ENCODE results near the gene CD33. TPM values are rescaled to one million over a fixed set of nuclear protein-coding genes. Genes with fewer than 3 reads are reported as not detected.

CD33 gene
- total and polyA plus RNA-seq, 9 of the 15 experiments (the other 6 are each of a cell fraction or from before 2014, with no cell fraction given) = 36.1 to 88.6 (median 49.6) TPM

DNA sequence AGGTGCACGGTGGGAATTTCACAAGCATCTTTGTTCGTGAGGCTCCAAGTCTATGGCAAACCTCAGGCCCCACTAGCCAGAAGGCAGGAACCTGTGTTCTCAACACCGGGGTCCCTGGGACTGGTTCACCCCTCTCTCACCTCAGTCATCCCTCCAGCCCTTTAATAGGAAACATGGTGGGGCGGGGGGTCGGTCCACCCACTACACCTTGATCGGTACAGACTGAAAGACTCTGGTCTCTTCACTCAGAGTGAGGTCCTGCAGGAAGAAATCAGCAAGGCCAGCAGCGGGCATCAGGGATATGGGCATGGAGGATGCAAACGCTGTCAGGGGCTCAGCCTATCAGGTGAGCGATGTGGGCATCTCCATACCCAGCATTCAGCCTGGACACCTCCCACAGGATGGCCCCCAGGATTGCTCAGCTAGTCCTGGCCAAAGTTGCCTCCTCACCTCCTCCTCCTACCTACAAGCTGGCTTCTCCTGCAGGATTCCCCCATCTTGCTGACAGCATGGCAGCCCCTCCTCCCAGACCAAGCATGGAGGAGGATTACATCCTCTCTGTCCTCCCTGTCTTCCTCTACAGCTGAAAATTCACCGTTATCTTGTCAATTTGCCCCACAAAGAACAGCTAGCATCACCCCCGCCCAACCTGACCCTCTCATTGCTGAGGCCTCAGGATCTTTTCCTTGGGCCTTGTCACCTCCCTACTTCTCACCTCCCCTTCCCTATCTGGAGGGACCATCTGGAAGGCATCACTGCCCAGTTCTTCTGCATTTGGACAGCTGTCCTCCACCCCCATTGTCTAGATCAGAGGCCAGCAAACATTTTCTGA lies 37.3 kb upstream of the CD33 start (continued):
- TF ChIP-seq NEUROD1 (IDR thresholded peaks at IDR 0.05; ENCODE audit: borderline replicate concordance, low read depth, low read length, partially characterized antibody) = no peak
- no peak for TF ChIP-seq POLR2AphosphoS5 (IDR thresholded peaks at IDR 0.05; ENCODE audit: control insufficient read depth, insufficient read depth, low read depth, low read length)
- no peak for TF ChIP-seq CHD7 (IDR thresholded peaks at IDR 0.05; ENCODE audit: low read depth, low read length)
- TF ChIP-seq ZNF395 (CRISPR knock-in tag; IDR thresholded peaks at IDR 0.05) = no peak
- TF ChIP-seq, protein P1, sequence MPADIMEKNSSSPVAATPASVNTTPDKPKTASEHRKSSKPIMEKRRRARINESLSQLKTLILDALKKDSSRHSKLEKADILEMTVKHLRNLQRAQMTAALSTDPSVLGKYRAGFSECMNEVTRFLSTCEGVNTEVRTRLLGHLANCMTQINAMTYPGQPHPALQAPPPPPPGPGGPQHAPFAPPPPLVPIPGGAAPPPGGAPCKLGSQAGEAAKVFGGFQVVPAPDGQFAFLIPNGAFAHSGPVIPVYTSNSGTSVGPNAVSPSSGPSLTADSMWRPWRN (IDR thresholded peaks at IDR 0.05; ENCODE audit: low read depth) = no peak
- TF ChIP-seq, protein P2, sequence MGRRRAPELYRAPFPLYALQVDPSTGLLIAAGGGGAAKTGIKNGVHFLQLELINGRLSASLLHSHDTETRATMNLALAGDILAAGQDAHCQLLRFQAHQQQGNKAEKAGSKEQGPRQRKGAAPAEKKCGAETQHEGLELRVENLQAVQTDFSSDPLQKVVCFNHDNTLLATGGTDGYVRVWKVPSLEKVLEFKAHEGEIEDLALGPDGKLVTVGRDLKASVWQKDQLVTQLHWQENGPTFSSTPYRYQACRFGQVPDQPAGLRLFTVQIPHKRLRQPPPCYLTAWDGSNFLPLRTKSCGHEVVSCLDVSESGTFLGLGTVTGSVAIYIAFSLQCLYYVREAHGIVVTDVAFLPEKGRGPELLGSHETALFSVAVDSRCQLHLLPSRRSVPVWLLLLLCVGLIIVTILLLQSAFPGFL (CRISPR knock-in tag; IDR thresholded peaks at IDR 0.05) = no peak
- no peak for TF ChIP-seq RAD21 (CRISPR knock-in tag; conservative IDR thresholded peaks at IDR 0.05 in 1 of 2, IDR thresholded peaks at IDR 0.05 in 1 of 2)
- TF ChIP-seq FOSL1 (tag; conservative IDR thresholded peaks at IDR 0.05) = no peak
- no peak for TF ChIP-seq ZNF644 (tag; IDR thresholded peaks at IDR 0.05; ENCODE audit: low read depth)
- no peak for TF ChIP-seq RBM39 (optimal IDR thresholded peaks at IDR 0.05; ENCODE audit: low read depth, low read length)
- TF ChIP-seq PRPF4 (IDR thresholded peaks at IDR 0.05; ENCODE audit: insufficient read depth, low read depth, low read length, poor library complexity, severe bottlenecking) = no peak
